ENCODE data around the gene ADGRE2. TPM values are rescaled to one million over a fixed set of nuclear protein-coding genes. Genes with fewer than 3 reads are reported as not detected.

ADGRE2 gene
- total RNA-seq, 1 experiment from 2014 or later, result 4.2 TPM

GRCh38 chr19:14764401-14764800 is 14.0 kb downstream of the ADGRE2 start:
- no peaks in the 10 kb centered on the region for H3K9me2 ChIP-seq (replicated peaks; ENCODE audit: low read length)
- DNase-seq (no peak), ATAC-seq (no peak)
- no peak for TF ChIP-seq CTCF (conservative IDR thresholded peaks at IDR 0.05; ENCODE audit: low read depth, low read length)
- no peak for TF ChIP-seq EZH2phosphoT487 (IDR thresholded peaks at IDR 0.05; ENCODE audit: borderline replicate concordance, low read length)
- no peak for TF ChIP-seq EZH2 (IDR thresholded peaks at IDR 0.05; ENCODE audit: low read length, unreplicated experiment)
- no peaks in the 10 kb centered on the region for H3K36me3 ChIP-seq (ENCODE audit: low read depth, low read length)
- intact Hi-C loops (cut with micrococcal nuclease), result no loop called here
- no peaks in the 10 kb centered on the region for H3K4me1 ChIP-seq (ENCODE audit: insufficient read depth, low read length)
- H3F3A ChIP-seq (ENCODE audit: low read length, unreplicated experiment), result no peaks in the 10 kb centered on the region
- H3K4me2 ChIP-seq (ENCODE audit: low read length), result no peak overlapping the region
- no peak overlapping the region for H3K4me3 ChIP-seq (ENCODE audit: low read length)
- no TSS peak for BruUV-seq (replicated peaks)
- ChIA-PET CTCF (no interaction called here), POLR2A (ENCODE audit: unreplicated experiment) (no interaction called here)
- H2AFZ ChIP-seq (ENCODE audit: low read length), result no peak overlapping the region
- no peaks in the 10 kb centered on the region for H3K9me3 ChIP-seq (ENCODE audit: low read length)
- no peak overlapping the region for H3K27ac ChIP-seq (ENCODE audit: low read length)
- no peaks in the 10 kb centered on the region for H3K79me2 ChIP-seq (ENCODE audit: low read length)
- H4K20me1 ChIP-seq (ENCODE audit: low read length), result no peaks in the 10 kb centered on the region
- no peak overlapping the region for H3K9ac ChIP-seq (ENCODE audit: low read length)
- no peaks in the 10 kb centered on the region for H3K27me3 ChIP-seq (ENCODE audit: low read length)

- CTCF ChIA-PET, result no interaction called here
- no peaks in the 10 kb centered on the region for H3K9me3 ChIP-seq (ENCODE audit: low read length)
- H3K4me3 ChIP-seq (ENCODE audit: low read length), result no peak overlapping the region
- ATAC-seq (no peak), DNase-seq (no peak)
- no peak overlapping the region for H3K27ac ChIP-seq (ENCODE audit: low read length)
- no peak overlapping the region for H3K9ac ChIP-seq (ENCODE audit: low read length)
- TF ChIP-seq EZH2phosphoT487 (IDR thresholded peaks at IDR 0.05; ENCODE audit: borderline replicate concordance, low read length) (no peak), CTCF (conservative IDR thresholded peaks at IDR 0.05; ENCODE audit: low read depth, low read length) (no peak), EZH2 (IDR thresholded peaks at IDR 0.05; ENCODE audit: low read length, unreplicated experiment) (no peak)
- BruUV-seq (replicated peaks), result no TSS peak
- intact Hi-C loops (cut with micrococcal nuclease), result no loop called here
- no peaks in the 10 kb centered on the region for H3K36me3 ChIP-seq (ENCODE audit: low read depth, low read length)
- no peaks in the 10 kb centered on the region for H3F3A ChIP-seq (ENCODE audit: low read length, unreplicated experiment)
- no peak overlapping the region for H2AFZ ChIP-seq (ENCODE audit: low read length)
- H3K4me2 ChIP-seq (ENCODE audit: low read length), result no peak overlapping the region
- no peaks in the 10 kb centered on the region for H3K9me2 ChIP-seq (replicated peaks; ENCODE audit: low read length)
- H3K4me1 ChIP-seq (ENCODE audit: insufficient read depth, low read length), result no peaks in the 10 kb centered on the region
- H3K27me3 ChIP-seq (ENCODE audit: low read length), result no peaks in the 10 kb centered on the region
- H3K79me2 ChIP-seq (ENCODE audit: low read length), result no peaks in the 10 kb centered on the region
- POLR2A ChIA-PET (ENCODE audit: unreplicated experiment), result no interaction called here
- no peaks in the 10 kb centered on the region for H4K20me1 ChIP-seq (ENCODE audit: low read length)
Measured at GRCh38 chr19:14763497-14764145, 14.7 kb downstream of the ADGRE2 start.

GRCh38 chr19:14762111-14762510 is 16.2 kb downstream of the ADGRE2 start:
- no peaks in the 10 kb centered on the region for H3K4me1 ChIP-seq (ENCODE audit: insufficient read depth, low read length)
- TF ChIP-seq CTCF (conservative IDR thresholded peaks at IDR 0.05; ENCODE audit: low read depth, low read length) (no peak), EZH2 (IDR thresholded peaks at IDR 0.05; ENCODE audit: low read length, unreplicated experiment) (no peak), EZH2phosphoT487 (IDR thresholded peaks at IDR 0.05; ENCODE audit: borderline replicate concordance, low read length) (no peak)
- no peak overlapping the region for H2AFZ ChIP-seq (ENCODE audit: low read length)
- H3F3A ChIP-seq (ENCODE audit: low read length, unreplicated experiment), result no peaks in the 10 kb centered on the region
- no peak for ATAC-seq
- H3K9me2 ChIP-seq (replicated peaks; ENCODE audit: low read length), result no peaks in the 10 kb centered on the region
- H3K36me3 ChIP-seq (ENCODE audit: low read depth, low read length), result 0 out of 2 replicates have a peak, but pooled peaks cover 3% of the 10 kb centered on the region
- intact Hi-C loops (cut with micrococcal nuclease), result no loop called here
- H3K9me3 ChIP-seq (ENCODE audit: low read length), result no peaks in the 10 kb centered on the region
- DNase-seq, result no peak
- no peak overlapping the region for H3K4me2 ChIP-seq (ENCODE audit: low read length)
- no peaks in the 10 kb centered on the region for H4K20me1 ChIP-seq (ENCODE audit: low read length)
- ChIA-PET CTCF (no interaction called here), POLR2A (ENCODE audit: unreplicated experiment) (no interaction called here)
- no peaks in the 10 kb centered on the region for H3K27me3 ChIP-seq (ENCODE audit: low read length)
- no TSS peak for BruUV-seq (replicated peaks)
- no peak overlapping the region for H3K27ac ChIP-seq (ENCODE audit: low read length)
- no peaks in the 10 kb centered on the region for H3K79me2 ChIP-seq (ENCODE audit: low read length)
- no peak overlapping the region for H3K4me3 ChIP-seq (ENCODE audit: low read length)
- no peak overlapping the region for H3K9ac ChIP-seq (ENCODE audit: low read length)

Data from PC-3 (cell line).